IMR-90 (cell line): ENCODE results near the gene CMIP. TPM values are rescaled to one million over a fixed set of nuclear protein-coding genes. Genes with fewer than 3 reads are reported as not detected.

Experiments used
- ATAC-seq: fragments of 200-7000 bp; cut with Tn5 transposase; 2 replicates; pipeline ENCODE4 v1.9.1; 2020; ENCODE audit warnings: low read depth, mild to moderate bottlenecking, moderate library complexity
- BruUV-seq: library from RNA; stranded (reverse); fragments of 400-500 nt; replicated peaks from 2 replicates; lab custom pipeline; 2021; lab: Mats Ljungman, UMichigan
- CTCF ChIA-PET: fragments of 300-600 bp; formaldehyde crosslinking; extraction: SDS; loops from one replicate; lab custom pipeline; 2021; ENCODE audit warnings: antibody characterized with exemption; lab: Yijun Ruan, JAX
- POLR2A ChIA-PET: fragments of 300-600 bp; sonication (Branson Sonifier 250); formaldehyde crosslinking; loops from one replicate; lab custom pipeline; 2022; ENCODE audit warnings: antibody characterized with exemption; ENCODE audit not compliant: unreplicated experiment; lab: Charles Lee
- DNase-seq: peaks from one replicate; pipeline ENCODE4 v3.0.0; 2013
- H2AFZ ChIP-seq: replicated peaks from 2 replicates; pipeline ENCODE3; 2013; ENCODE audit warnings: low read length, mild to moderate bottlenecking; ENCODE audit not compliant: poor library complexity
- H2AK5ac ChIP-seq: 2 replicates; pipeline ENCODE4 v1.6.1; 2013; ENCODE audit warnings: low read depth, low read length, inconsistent platforms
- H2AK9ac ChIP-seq: replicated peaks from 2 replicates; pipeline ENCODE3; 2013; ENCODE audit warnings: mild to moderate bottlenecking, low read depth, low read length, moderate library complexity; ENCODE audit not compliant: poor library complexity
- H2BK120ac ChIP-seq: 2 replicates; pipeline ENCODE4 v1.6.1; 2013; ENCODE audit warnings: low read depth, low read length, inconsistent platforms
- H2BK15ac ChIP-seq: 3 replicates; pipeline ENCODE4 v1.6.1; 2013; ENCODE audit warnings: low read depth, low read length, inconsistent platforms
- H2BK20ac ChIP-seq: 2 replicates; pipeline ENCODE4 v1.6.1; 2013; ENCODE audit warnings: low read depth, mild to moderate bottlenecking, inconsistent platforms, low read length, moderate library complexity
- H2BK5ac ChIP-seq: 2 replicates; pipeline ENCODE4 v1.6.1; 2013; ENCODE audit warnings: mild to moderate bottlenecking, low read depth, low read length, inconsistent platforms; ENCODE audit not compliant: poor library complexity, severe bottlenecking
- H3K14ac ChIP-seq: replicated peaks from 2 replicates; pipeline ENCODE4 v1.6.1; 2013; ENCODE audit warnings: low read depth, low read length, inconsistent platforms
- H3K18ac ChIP-seq: 2 replicates; pipeline ENCODE4 v1.6.1; 2013; ENCODE audit warnings: low read depth, low read length, control low read depth
- H3K23ac ChIP-seq: 2 replicates; pipeline ENCODE4 v1.6.1; 2013; ENCODE audit warnings: low read depth, low read length, inconsistent platforms
- H3K27ac ChIP-seq: 2 replicates; pipeline ENCODE4 v1.5.1; 2013; ENCODE audit warnings: mild to moderate bottlenecking, control low read depth, low read length; ENCODE audit not compliant: insufficient read depth
- H3K27me3 ChIP-seq: 2 replicates; pipeline ENCODE4 v1.6.1; 2013; ENCODE audit warnings: low read length; ENCODE audit not compliant: control insufficient read depth, insufficient read depth
- H3K36me3 ChIP-seq: 2 replicates; pipeline ENCODE4 v1.6.1; 2013; ENCODE audit warnings: low read length, mixed read lengths; ENCODE audit not compliant: control insufficient read depth, insufficient read depth
- H3K4ac ChIP-seq: 2 replicates; pipeline ENCODE4 v1.6.1; 2013; ENCODE audit warnings: low read depth, low read length, inconsistent platforms
- H3K4me1 ChIP-seq: 2 replicates; pipeline ENCODE4 v1.6.1; 2013; ENCODE audit warnings: low read length, mixed read lengths; ENCODE audit not compliant: control insufficient read depth, insufficient read depth
- H3K4me2 ChIP-seq: 2 replicates; pipeline ENCODE4 v1.6.1; 2013; ENCODE audit warnings: low read depth, mild to moderate bottlenecking, control low read depth, low read length, moderate library complexity
- H3K4me3 ChIP-seq: 2 replicates; pipeline ENCODE4 v1.5.1; 2013; ENCODE audit warnings: low read depth, mild to moderate bottlenecking, control low read depth, low read length, moderate library complexity; ENCODE audit not compliant: insufficient read depth
- H3K56ac ChIP-seq: 2 replicates; pipeline ENCODE4 v1.6.1; 2013; ENCODE audit warnings: low read length, inconsistent platforms; ENCODE audit not compliant: insufficient read depth; ENCODE audit errors: extremely low read depth
- H3K79me1 ChIP-seq, 2 experiments: 2 replicates each; pipeline ENCODE4 v1.6.1; 2013; ENCODE audit warnings: low read length in 2 of 2, inconsistent platforms in 1 of 2, low read depth in 1 of 2
- H3K9ac ChIP-seq: 2 replicates; pipeline ENCODE4 v1.6.1; 2013; ENCODE audit warnings: low read depth, low read length, control low read depth
- H3K9me1 ChIP-seq: 2 replicates; pipeline ENCODE4 v1.6.1; 2013; ENCODE audit warnings: low read length, inconsistent platforms; ENCODE audit not compliant: insufficient read depth
- H3K9me3 ChIP-seq: 2 replicates; pipeline ENCODE4 v1.6.1; 2013; ENCODE audit warnings: low read length; ENCODE audit not compliant: control insufficient read depth, insufficient read depth
- H4K20me1 ChIP-seq: 2 replicates; pipeline ENCODE4 v1.6.1; 2013; ENCODE audit warnings: low read length, inconsistent platforms; ENCODE audit not compliant: insufficient read depth
- H4K5ac ChIP-seq: 2 replicates; pipeline ENCODE4 v1.6.1; 2013; ENCODE audit warnings: mild to moderate bottlenecking, low read depth, low read length, control low read depth
- H4K8ac ChIP-seq, 2 experiments: 2 replicates each; pipeline ENCODE4 v1.6.1; 2013; ENCODE audit warnings: low read depth in 2 of 2, low read length in 2 of 2, control low read depth in 1 of 2, inconsistent platforms in 1 of 2
- H4K91ac ChIP-seq: 2 replicates; pipeline ENCODE4 v1.6.1; 2013; ENCODE audit warnings: low read depth, low read length, inconsistent platforms; ENCODE audit not compliant: insufficient read depth
- FOS ChIP-seq: fragments of 150-350 bp; IDR thresholded peaks from 2 replicates; pipeline ENCODE4 v1.6.1; 2016; ENCODE audit warnings: low read depth, low read length
- MAFK ChIP-seq: IDR thresholded peaks from 2 replicates; pipeline ENCODE4 v1.6.1; 2012; ENCODE audit warnings: low read depth, low read length, improper control_type of control experiment
- MAZ ChIP-seq: IDR thresholded peaks from 2 replicates; pipeline ENCODE4 v1.6.1; 2012; ENCODE audit warnings: low read depth, mild to moderate bottlenecking, low read length, improper control_type of control experiment, moderate library complexity, borderline replicate concordance
- RAD21 ChIP-seq: IDR thresholded peaks from 2 replicates; pipeline ENCODE4 v1.6.1; 2012; ENCODE audit warnings: low read length, improper control_type of control experiment
- whole genome bisulfite sequencing, 2 experiments: methylation state at CpG; one replicate each; pipeline versions ENCODE4 v1.1.5 to v1.1.7; 2013; ENCODE audit warnings: missing lambda C conversion rate in 2 of 2; ENCODE audit not compliant: insufficient read length in 1 of 2; ENCODE audit errors: extremely low coverage in 2 of 2; 5-methylcytosine and 5-hydroxymethylcytosine counted together
- dilution Hi-C: fragments of 300-500 bp; cut with HindIII; formaldehyde crosslinking; loops from one replicate; pipeline ENCODE4 v1.14.3; 2018; ENCODE audit warnings: low sequenced_read_pairs; ENCODE audit not compliant: unreplicated experiment
- in situ Hi-C: fragments of 300-500 bp; cut with MboI; formaldehyde crosslinking; loops from 3 replicates; pipeline ENCODE4 v1.14.3; 2019; ENCODE audit warnings: low sequenced_read_pairs, inconsistent platforms, mixed read lengths
- intact Hi-C: fragments of 100-400 bp; cut with micrococcal nuclease; formaldehyde crosslinking; loops from 2 replicates; pipeline ENCODE4 v1.10.0; 2022
- polyA plus RNA-seq, 3 experiments: library from polyadenylated mRNA; depleted of rRNA; stranded (reverse); fragments of >200 nt; gene quantifications; 2 replicates each; pipeline ENCODE4 v1.2.3, GENCODE V29; 2012; ENCODE audit warnings: low replicate concordance in 1 of 3
- total RNA-seq: library from RNA; depleted of rRNA; stranded (reverse); fragments of >200 nt; gene quantifications from 2 replicates; pipeline ENCODE4 v1.2.3, GENCODE V29; 2012
- TF ChIP-seq, protein P1 (sequence below): fragments of 150-350 bp; IDR thresholded peaks from 2 replicates; pipeline ENCODE4 v1.6.1; 2016; ENCODE audit warnings: low read depth, mild to moderate bottlenecking, low read length, moderate library complexity, borderline replicate concordance
- TF ChIP-seq, protein P2 (sequence below): fragments of 150-350 bp; IDR thresholded peaks from 2 replicates; pipeline ENCODE4 v1.6.1; 2017; ENCODE audit warnings: mild to moderate bottlenecking, antibody characterized with exemption, low read length, low read depth

The CMIP gene
- total and polyA plus RNA-seq, 2 of the 4 experiments (the other 2 are of a cell fraction), result 3.2 to 11.6 TPM

DNA sequence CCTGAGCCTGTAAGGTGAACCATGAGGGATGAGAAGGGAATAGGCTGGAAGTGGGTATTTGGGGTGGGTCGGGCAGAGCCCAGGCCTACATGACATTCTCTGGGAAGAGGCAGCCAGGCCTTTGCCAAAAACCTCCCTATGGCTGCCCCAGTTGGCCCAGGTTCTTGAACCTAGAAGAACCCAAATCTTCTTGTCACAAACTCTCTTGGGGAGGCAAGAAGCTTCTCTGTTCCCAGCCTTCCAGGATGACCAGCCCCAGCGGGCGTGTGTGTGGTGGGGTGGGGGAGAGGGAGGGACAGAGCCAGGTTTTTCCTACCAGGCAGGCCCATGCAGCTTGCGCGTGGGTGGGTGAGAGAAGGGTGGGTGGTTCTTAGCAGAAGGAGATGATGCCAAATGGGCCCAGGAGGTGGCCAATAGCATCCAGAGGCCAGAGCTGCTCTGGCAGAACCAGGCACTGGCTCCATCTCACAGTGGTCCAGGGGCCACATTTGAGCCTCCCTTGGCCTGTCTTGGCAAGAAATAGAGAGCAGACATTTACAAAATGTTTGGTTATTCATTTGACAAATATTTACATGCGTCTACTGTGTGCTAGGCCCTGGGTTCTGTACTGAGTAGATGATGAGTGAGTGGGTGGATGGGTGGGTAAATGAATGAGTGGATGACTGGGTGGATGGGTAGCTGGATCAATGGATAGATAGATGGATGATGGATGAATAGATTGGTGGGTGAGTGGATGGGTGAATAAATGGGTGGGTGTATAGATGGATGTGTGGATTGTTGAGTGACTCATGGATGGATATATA, 290.2 kb downstream of the CMIP start:
- H3K4me2 ChIP-seq, result no peak overlapping the region
- H3K9me1 ChIP-seq, result no peaks in the 10 kb centered on the region
- H3K56ac ChIP-seq, result no peak overlapping the region
- no peak overlapping the region for H4K5ac ChIP-seq
- H4K8ac ChIP-seq, result no peak overlapping the region
- H2AFZ ChIP-seq, result no peak overlapping the region
- no peak overlapping the region for H3K4me3 ChIP-seq
- H3K23ac ChIP-seq, result no peak overlapping the region
- POLR2A ChIA-PET, result interaction anchor here (0.6 kb wide), 1 partner anchor 13 kb away, joined by 3 read pairs; no protein-coding TSS in a partner anchor
- CTCF ChIA-PET, result interaction anchor here (0.7 to 1.6 kb wide), 2 partner anchors 517 to 530 kb away, joined by 3 to 4 read pairs; no protein-coding TSS in a partner anchor
- H3K79me1 ChIP-seq, result no peaks in the 10 kb centered on the region
- in situ Hi-C loops, result loop anchor here (5.0 to 25.0 kb wide), 3 partner anchors 368 to 1548 kb away; partner anchors contain the start of gene ATMIN
- TF ChIP-seq MAFK, result no peak
- TF ChIP-seq, protein P1, sequence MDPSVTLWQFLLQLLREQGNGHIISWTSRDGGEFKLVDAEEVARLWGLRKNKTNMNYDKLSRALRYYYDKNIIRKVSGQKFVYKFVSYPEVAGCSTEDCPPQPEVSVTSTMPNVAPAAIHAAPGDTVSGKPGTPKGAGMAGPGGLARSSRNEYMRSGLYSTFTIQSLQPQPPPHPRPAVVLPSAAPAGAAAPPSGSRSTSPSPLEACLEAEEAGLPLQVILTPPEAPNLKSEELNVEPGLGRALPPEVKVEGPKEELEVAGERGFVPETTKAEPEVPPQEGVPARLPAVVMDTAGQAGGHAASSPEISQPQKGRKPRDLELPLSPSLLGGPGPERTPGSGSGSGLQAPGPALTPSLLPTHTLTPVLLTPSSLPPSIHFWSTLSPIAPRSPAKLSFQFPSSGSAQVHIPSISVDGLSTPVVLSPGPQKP, result no peak
- no peak for TF ChIP-seq RAD21
- no peak for TF ChIP-seq MAZ
- no peak for TF ChIP-seq FOS
- TF ChIP-seq, protein P2, sequence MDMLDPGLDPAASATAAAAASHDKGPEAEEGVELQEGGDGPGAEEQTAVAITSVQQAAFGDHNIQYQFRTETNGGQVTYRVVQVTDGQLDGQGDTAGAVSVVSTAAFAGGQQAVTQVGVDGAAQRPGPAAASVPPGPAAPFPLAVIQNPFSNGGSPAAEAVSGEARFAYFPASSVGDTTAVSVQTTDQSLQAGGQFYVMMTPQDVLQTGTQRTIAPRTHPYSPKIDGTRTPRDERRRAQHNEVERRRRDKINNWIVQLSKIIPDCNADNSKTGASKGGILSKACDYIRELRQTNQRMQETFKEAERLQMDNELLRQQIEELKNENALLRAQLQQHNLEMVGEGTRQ, result no peak
- no peak for DNase-seq
- no peak overlapping the region for H3K9ac ChIP-seq
- dilution Hi-C loops, result no loop called here
- no peak overlapping the region for H3K27ac ChIP-seq
- H2BK15ac ChIP-seq, result no peak overlapping the region
- H3K4ac ChIP-seq, result no peak overlapping the region
- H2AK5ac ChIP-seq, result no peak overlapping the region
- H3K9me3 ChIP-seq, result peaks cover 3% of the 10 kb centered on the region; the same call in 1 of the 2 replicates
- H3K36me3 ChIP-seq, result no peaks in the 10 kb centered on the region
- no peak overlapping the region for H2BK5ac ChIP-seq
- no peaks in the 10 kb centered on the region for H4K20me1 ChIP-seq
- no peak overlapping the region for H3K14ac ChIP-seq
- no TSS peak for BruUV-seq
- intact Hi-C loops, result no loop called here
- WGBS, 2 experiments, result 80% methylated on average over 1 of the region's 6 CpGs; no CpG with 5 or more reads in 1 of the 2 experiments
- H3K4me1 ChIP-seq, result peaks cover 7% of the 10 kb centered on the region; the same call in 1 of the 2 replicates
- no peaks in the 10 kb centered on the region; the same call in 1 of the 2 replicates for H3K27me3 ChIP-seq
- ATAC-seq, result no peak
- H4K91ac ChIP-seq, result no peak overlapping the region
- no peak overlapping the region for H2BK120ac ChIP-seq
- H2BK20ac ChIP-seq, result no peak overlapping the region
- no peak overlapping the region for H2AK9ac ChIP-seq
- no peak overlapping the region for H3K18ac ChIP-seq
